ENCODE measurements around the gene CFL2. TPM values are rescaled to one million over a fixed set of nuclear protein-coding genes. Genes with fewer than 3 reads are reported as not detected.

CFL2 gene
- polyA plus RNA-seq, 3 donors: 2.0 to 3.8 (median 3.5) TPM

DNA sequence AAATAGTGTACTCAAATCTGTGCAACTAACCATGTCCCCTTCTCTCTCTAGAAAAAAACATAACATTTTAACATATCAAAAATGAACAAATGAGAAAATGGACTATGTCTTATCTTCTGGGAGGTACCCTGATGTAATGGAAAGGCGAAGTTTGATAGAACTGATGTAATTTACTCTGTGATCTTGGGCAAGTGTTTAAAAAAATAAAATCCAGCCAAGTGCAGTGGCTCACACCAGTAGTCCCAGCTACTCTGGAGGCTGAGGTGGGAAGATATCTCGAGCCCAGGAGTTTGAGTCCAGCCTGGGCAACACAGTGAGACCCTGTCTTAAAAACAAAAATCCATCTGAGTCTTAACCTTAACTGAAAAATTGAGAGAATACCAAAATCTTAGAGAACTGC is 35.8 kb upstream of the CFL2 start:
- Histone ChIP-seq H3K27ac (ENCODE audit: low read depth in 1 of 2, low read length in 2 of 2) (no peak overlapping the region), H3K4me3 (replicated peaks in 1 of 3; ENCODE audit: low read depth in 2 of 3, low read length in 3 of 3) (no peak overlapping the region), H2AFZ (ENCODE audit: insufficient read depth, low read depth, low read length, poor library complexity, severe bottlenecking) (no peak overlapping the region), H3K9me3 (replicated peaks in 1 of 2; ENCODE audit: control insufficient read depth in 1 of 2, insufficient read depth in 1 of 2, low read length in 2 of 2) (no peaks in the 10 kb centered on the region), H3K79me2 (ENCODE audit: insufficient read depth, low read length) (no peaks in the 10 kb centered on the region), H3K9ac (ENCODE audit: insufficient read depth, low read length, poor library complexity, severe bottlenecking) (no peak overlapping the region), H3K4me2 (replicated peaks; ENCODE audit: extremely low read depth, low read length, poor library complexity, severe bottlenecking) (no peak overlapping the region), H4K20me1 (ENCODE audit: insufficient read depth, low read length) (no peaks in the 10 kb centered on the region), H3K27me3 (ENCODE audit: control insufficient read depth in 2 of 2, insufficient read depth in 2 of 2, low read length in 2 of 2) (no peaks in the 10 kb centered on the region), H3K36me3 (replicated peaks in 1 of 2; ENCODE audit: control insufficient read depth in 1 of 2, insufficient read depth in 2 of 2, low read length in 2 of 2) (peaks cover 37 to 47% of the 10 kb centered on the region in 2 donors), H3K4me1 (ENCODE audit: control insufficient read depth in 1 of 2, insufficient read depth in 2 of 2, low read length in 2 of 2) (no peaks in the 10 kb centered on the region)
- peaks cover 35 to 52% of the 10 kb centered on the region in 2 donors for H3K36me3 Mint-ChIP-seq
- no peak overlapping the region for H3K4me3 Mint-ChIP-seq
- H3K4me1 Mint-ChIP-seq: no peaks in the 10 kb centered on the region
- H3K27ac Mint-ChIP-seq: peak overlapping the region in 2 of 7 donors; percentile 41 to 59
- H3K27me3 Mint-ChIP-seq (ENCODE audit: low read depth in 3 of 3): no peaks in the 10 kb centered on the region
- no peak for DNase-seq
- no peaks in the 10 kb centered on the region for H3K9me3 Mint-ChIP-seq
- TF ChIP-seq, protein P1, sequence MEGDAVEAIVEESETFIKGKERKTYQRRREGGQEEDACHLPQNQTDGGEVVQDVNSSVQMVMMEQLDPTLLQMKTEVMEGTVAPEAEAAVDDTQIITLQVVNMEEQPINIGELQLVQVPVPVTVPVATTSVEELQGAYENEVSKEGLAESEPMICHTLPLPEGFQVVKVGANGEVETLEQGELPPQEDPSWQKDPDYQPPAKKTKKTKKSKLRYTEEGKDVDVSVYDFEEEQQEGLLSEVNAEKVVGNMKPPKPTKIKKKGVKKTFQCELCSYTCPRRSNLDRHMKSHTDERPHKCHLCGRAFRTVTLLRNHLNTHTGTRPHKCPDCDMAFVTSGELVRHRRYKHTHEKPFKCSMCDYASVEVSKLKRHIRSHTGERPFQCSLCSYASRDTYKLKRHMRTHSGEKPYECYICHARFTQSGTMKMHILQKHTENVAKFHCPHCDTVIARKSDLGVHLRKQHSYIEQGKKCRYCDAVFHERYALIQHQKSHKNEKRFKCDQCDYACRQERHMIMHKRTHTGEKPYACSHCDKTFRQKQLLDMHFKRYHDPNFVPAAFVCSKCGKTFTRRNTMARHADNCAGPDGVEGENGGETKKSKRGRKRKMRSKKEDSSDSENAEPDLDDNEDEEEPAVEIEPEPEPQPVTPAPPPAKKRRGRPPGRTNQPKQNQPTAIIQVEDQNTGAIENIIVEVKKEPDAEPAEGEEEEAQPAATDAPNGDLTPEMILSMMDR (IDR thresholded peaks at IDR 0.05): no peak
- intact Hi-C loops (cut with micrococcal nuclease): loop anchor here in 1 of 2 donors (10.0 kb wide), 1 partner anchor 165 kb away; no protein-coding TSS in a partner anchor
- 100% methylated on average over 1 of the region's 2 CpGs for WGBS (ENCODE audit: insufficient coverage)

DNA sequence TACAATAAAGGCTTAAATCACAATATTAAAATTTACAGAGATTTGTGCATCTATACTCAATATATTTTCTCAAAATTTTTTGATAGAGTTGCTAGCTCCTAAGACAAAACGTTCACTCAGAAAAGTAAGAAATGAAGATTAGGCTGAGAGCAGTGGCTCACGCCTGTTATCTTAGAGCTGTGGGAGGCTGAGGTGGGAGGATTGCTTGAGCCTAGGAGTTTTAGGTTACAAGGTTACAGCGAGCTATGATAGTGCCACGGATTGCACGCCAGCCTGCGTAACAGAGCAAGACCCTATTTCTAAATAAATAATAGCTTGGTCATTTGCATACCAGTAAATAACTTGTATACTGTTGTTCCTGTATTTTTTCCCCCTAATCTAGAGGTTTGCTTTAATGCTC is 35.0 kb upstream of the CFL2 start:
- no peak for DNase-seq
- Histone ChIP-seq H3K4me3 (replicated peaks in 1 of 3; ENCODE audit: low read depth in 2 of 3, low read length in 3 of 3) (no peak overlapping the region), H3K27me3 (ENCODE audit: control insufficient read depth in 2 of 2, insufficient read depth in 2 of 2, low read length in 2 of 2) (no peaks in the 10 kb centered on the region), H3K4me2 (replicated peaks; ENCODE audit: extremely low read depth, low read length, poor library complexity, severe bottlenecking) (no peak overlapping the region), H3K79me2 (ENCODE audit: insufficient read depth, low read length) (no peaks in the 10 kb centered on the region), H3K9ac (ENCODE audit: insufficient read depth, low read length, poor library complexity, severe bottlenecking) (no peak overlapping the region), H3K27ac (ENCODE audit: low read depth in 1 of 2, low read length in 2 of 2) (no peak overlapping the region), H4K20me1 (ENCODE audit: insufficient read depth, low read length) (no peaks in the 10 kb centered on the region), H3K4me1 (ENCODE audit: control insufficient read depth in 1 of 2, insufficient read depth in 2 of 2, low read length in 2 of 2) (no peaks in the 10 kb centered on the region), H3K36me3 (replicated peaks in 1 of 2; ENCODE audit: control insufficient read depth in 1 of 2, insufficient read depth in 2 of 2, low read length in 2 of 2) (peaks cover 29 to 40% of the 10 kb centered on the region in 2 donors), H3K9me3 (replicated peaks in 1 of 2; ENCODE audit: control insufficient read depth in 1 of 2, insufficient read depth in 1 of 2, low read length in 2 of 2) (no peaks in the 10 kb centered on the region), H2AFZ (ENCODE audit: insufficient read depth, low read depth, low read length, poor library complexity, severe bottlenecking) (no peak overlapping the region)
- Mint-ChIP-seq H3K4me3 (no peak overlapping the region), H3K27ac (no peak overlapping the region), H3K36me3 (peaks cover 27 to 43% of the 10 kb centered on the region in 2 donors), H3K27me3 (ENCODE audit: low read depth in 3 of 3) (no peaks in the 10 kb centered on the region), H3K9me3 (no peaks in the 10 kb centered on the region), H3K4me1 (no peaks in the 10 kb centered on the region)
- TF ChIP-seq, protein P1 (IDR thresholded peaks at IDR 0.05): no peak
- 100% methylated on average over 2 of the region's 6 CpGs for WGBS (ENCODE audit: insufficient coverage)
- intact Hi-C loops (cut with micrococcal nuclease): no loop called here
